ENCODE data around the gene HLA-C. TPM values are rescaled to one million over a fixed set of nuclear protein-coding genes. Genes with fewer than 3 reads are reported as not detected.

The HLA-C gene
- total RNA-seq, 4 donors from 2014 or later = 128 to 659 (median 229) TPM

GRCh38 chr6:31252625-31253024, 19.3 kb downstream of the HLA-C start:
- peaks cover 0 to 13% (median 0%) of the 10 kb centered on the region in 4 donors for H3K27me3 ChIP-seq
- 19 to 33% methylated on average over 3 of the region's 3 CpGs for WGBS, 2 donors
- TF ChIP-seq CTCF (IDR thresholded peaks at IDR 0.05) (no peak), POLR2A (IDR thresholded peaks at IDR 0.05) (no peak)
- intact Hi-C loops (cut with DNase I) = no loop called here
- H3K4me3 ChIP-seq = no peak overlapping the region
- H3K27ac ChIP-seq = no peak overlapping the region
- no peaks in the 10 kb centered on the region for H3K4me1 ChIP-seq
- H3K36me3 ChIP-seq = no peaks in the 10 kb centered on the region
- DNase-seq = no peak
- no peaks in the 10 kb centered on the region for H3K9me3 ChIP-seq

GRCh38 chr6:31251261-31251660, 20.6 kb downstream of the HLA-C start:
- TF ChIP-seq CTCF (IDR thresholded peaks at IDR 0.05) = no peak
- TF ChIP-seq POLR2A (IDR thresholded peaks at IDR 0.05) = no peak

GRCh38 chr6:31249184-31249583, 22.7 kb downstream of the HLA-C start:
- Histone ChIP-seq H3K27me3 (peaks cover 0 to 16% (median 0%) of the 10 kb centered on the region in 4 donors), H3K4me1 (no peaks in the 10 kb centered on the region), H3K36me3 (no peaks in the 10 kb centered on the region), H3K9me3 (no peaks in the 10 kb centered on the region), H3K27ac (no peak overlapping the region), H3K4me3 (no peak overlapping the region)
- no peak for DNase-seq
- intact Hi-C loops (cut with DNase I) = no loop called here
- no peak for TF ChIP-seq CTCF (IDR thresholded peaks at IDR 0.05)
- TF ChIP-seq POLR2A (IDR thresholded peaks at IDR 0.05) = no peak
- WGBS, 2 donors = 89 to 100% methylated on average over 2 of the region's 2 CpGs

More at GRCh38 chr6:31251261-31251660, 20.6 kb downstream of the HLA-C start:
- Histone ChIP-seq H3K27ac (no peak overlapping the region), H3K4me3 (no peak overlapping the region), H3K4me1 (no peaks in the 10 kb centered on the region), H3K9me3 (no peaks in the 10 kb centered on the region), H3K27me3 (peaks cover 0 to 13% (median 0%) of the 10 kb centered on the region in 4 donors), H3K36me3 (no peaks in the 10 kb centered on the region)
- no peak for DNase-seq
- intact Hi-C loops (cut with DNase I) = no loop called here
- 55 to 79% methylated on average over 4 of the region's 4 CpGs for WGBS, 2 donors

- peaks cover 0 to 16% (median 0%) of the 10 kb centered on the region in 4 donors for H3K27me3 ChIP-seq
- TF ChIP-seq POLR2A (IDR thresholded peaks at IDR 0.05) (no peak), CTCF (IDR thresholded peaks at IDR 0.05) (no peak)
- 74 to 97% methylated on average over 2 of the region's 2 CpGs for whole genome bisulfite sequencing, 2 donors
- H3K4me3 ChIP-seq = no peak overlapping the region
- H3K36me3 ChIP-seq = no peaks in the 10 kb centered on the region
- no peaks in the 10 kb centered on the region for H3K9me3 ChIP-seq
- H3K4me1 ChIP-seq = no peaks in the 10 kb centered on the region
- intact Hi-C loops (cut with DNase I) = no loop called here
- no peak for DNase-seq
- H3K27ac ChIP-seq = no peak overlapping the region
Measured at GRCh38 chr6:31247813-31248212, 24.1 kb downstream of the HLA-C start.

- no peaks in the 10 kb centered on the region for H3K36me3 ChIP-seq
- intact Hi-C loops (cut with DNase I) = no loop called here
- peaks cover 0 to 20% (median 0%) of the 10 kb centered on the region in 4 donors for H3K27me3 ChIP-seq
- H3K4me1 ChIP-seq = no peaks in the 10 kb centered on the region
- no peak overlapping the region for H3K27ac ChIP-seq
- TF ChIP-seq POLR2A (IDR thresholded peaks at IDR 0.05) (no peak), CTCF (IDR thresholded peaks at IDR 0.05) (no peak)
- 40 to 47% methylated on average over 2 of the region's 2 CpGs for WGBS, 2 donors
- no peak overlapping the region for H3K4me3 ChIP-seq
- DNase-seq = no peak
- no peaks in the 10 kb centered on the region for H3K9me3 ChIP-seq
Measured at GRCh38 chr6:31246051-31246521, 25.8 kb downstream of the HLA-C start.

Measured in esophagus squamous epithelium (tissue), 5 donors.